ENCODE data around the gene RCSD1.

DNA sequence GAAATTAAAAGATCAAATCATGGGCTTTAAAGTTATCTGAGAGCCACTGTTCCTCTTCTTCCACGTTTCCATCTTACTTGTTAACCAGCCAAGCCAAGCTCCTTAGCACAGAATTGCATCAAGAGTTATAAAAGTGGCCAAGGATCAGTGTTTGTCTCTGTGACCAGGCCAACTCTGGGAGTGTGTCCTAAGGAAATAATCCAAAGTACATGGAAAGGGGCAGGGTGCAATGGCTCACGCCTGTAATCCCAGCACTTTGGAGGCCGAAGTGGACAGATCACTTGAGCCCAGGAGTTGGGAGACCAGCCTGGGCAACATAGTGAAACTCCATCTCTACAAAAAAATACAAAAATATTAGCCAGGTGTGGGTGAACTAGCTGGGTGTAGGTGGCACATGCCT lies 81.8 kb downstream of the RCSD1 start:
- TF ChIP-seq BRD4 (CRISPR knock-in tag; IDR thresholded peaks at IDR 0.05), result no peak
- no peak for TF ChIP-seq NONO (IDR thresholded peaks at IDR 0.05)
- TF ChIP-seq NONO (CRISPR knock-in tag; conservative IDR thresholded peaks at IDR 0.05), result no peak
- no peak for TF ChIP-seq NR3C1 (CRISPR knock-in tag; IDR thresholded peaks at IDR 0.05)
- TF ChIP-seq GABPB1 (CRISPR knock-in tag; IDR thresholded peaks at IDR 0.05), result no peak
- TF ChIP-seq ZFP37 (CRISPR knock-in tag; IDR thresholded peaks at IDR 0.05; ENCODE audit: borderline replicate concordance), result no peak
- no peak for TF ChIP-seq ZNF776 (CRISPR knock-in tag; IDR thresholded peaks at IDR 0.05)
- no peak for TF ChIP-seq FIP1L1 (IDR thresholded peaks at IDR 0.05; ENCODE audit: borderline replicate concordance, insufficient read depth, low read depth, low read length)
- TF ChIP-seq ZNF780A (CRISPR knock-in tag; IDR thresholded peaks at IDR 0.05), result no peak
